NCI-H774 (cell line): ENCODE measurements around the gene EXOC3L2.
"Not testable (repeated sequence)": the region's sequence is repeated elsewhere in the genome, so short reads cannot be mapped to it uniquely, and the experiment has no call there.

Experiments used
- DNase-seq: peaks from one replicate; lab custom pipeline; 2025; lab: John Stamatoyannopoulos, UW

EXOC3L2 gene

DNA sequence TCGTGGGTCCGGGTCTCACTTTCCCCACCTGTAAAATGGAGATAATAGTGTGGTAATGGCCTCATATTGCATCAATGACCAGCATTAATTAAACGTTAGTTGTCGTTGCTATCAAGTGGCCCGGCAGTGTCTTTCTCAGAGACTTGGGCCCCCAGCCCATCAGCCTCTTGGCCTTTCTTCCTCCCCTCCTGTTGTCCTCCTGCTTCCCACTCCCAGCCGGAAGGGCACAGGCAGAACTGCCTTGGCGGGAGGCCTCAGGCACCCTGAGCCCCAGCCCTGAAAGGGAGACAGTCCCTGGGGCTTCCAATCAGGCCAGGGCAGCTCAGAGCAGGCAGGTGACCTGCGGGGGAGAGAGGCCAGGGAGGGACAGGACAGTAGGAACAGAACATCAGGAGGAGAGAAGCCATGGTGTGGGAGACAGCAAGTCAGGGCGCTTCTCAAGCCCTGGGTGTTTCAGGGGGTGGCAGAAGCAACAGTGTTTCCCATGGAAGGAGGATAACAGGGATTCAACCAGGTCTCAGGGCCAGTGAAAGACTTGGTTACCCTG lies 10.5 kb upstream of the EXOC3L2 start:
- DNase-seq, result no peak

DNA sequence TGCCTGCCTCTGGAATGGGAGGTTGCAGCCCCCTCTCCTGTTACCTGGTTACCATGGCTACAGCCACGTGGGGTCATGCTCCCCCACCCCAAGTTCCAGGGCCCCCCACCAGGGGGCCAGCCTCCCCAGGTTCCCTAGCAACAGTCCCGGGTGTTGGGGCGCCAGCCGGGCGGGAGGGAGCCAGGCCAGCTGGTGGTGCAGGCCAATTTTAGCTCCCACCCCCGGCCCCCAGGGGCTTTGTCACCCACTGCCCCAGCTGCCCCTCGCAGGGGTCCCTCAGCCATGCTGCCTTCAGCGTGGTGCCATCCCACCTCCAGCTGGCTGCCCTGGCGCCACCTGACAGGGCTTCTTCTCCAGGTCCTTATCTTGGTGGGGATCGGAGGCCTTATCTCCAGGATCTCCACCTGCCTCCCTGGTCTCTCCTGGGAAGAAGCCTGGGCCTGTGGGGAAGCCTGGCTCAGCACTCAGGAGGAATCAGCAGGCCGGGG lies 8.9 kb upstream of the EXOC3L2 start:
- no peak for DNase-seq

DNA sequence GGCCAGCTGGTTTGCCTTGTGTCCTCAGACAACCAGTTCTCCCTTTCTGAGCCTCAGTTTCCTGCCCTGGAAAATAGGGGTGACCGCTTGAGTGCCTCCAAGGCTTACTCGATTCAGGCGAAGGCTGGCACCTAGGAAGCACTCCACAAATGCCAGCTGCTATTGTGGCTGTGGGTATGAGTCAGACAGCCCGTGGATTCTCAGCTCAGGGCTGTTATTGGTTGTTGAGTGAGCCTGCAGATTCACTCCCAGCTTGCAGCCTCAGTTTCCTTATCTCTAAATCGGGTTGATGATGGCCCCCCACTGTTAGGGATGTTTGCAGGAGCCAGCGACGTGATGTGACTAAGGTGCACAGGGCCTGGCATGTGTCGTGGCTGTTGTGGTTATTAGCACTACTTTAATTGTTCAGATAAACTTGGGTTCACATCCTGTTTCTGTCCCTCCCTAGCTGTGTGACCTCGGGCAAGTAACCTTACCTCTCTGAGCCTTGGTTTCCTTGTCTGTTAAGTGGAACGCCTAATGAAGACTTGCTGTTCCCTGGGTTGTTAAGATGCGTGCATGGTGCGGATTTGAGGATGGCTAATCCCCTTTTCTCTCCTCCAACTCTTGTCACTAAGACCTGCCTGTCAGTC lies 8.3 kb upstream of the EXOC3L2 start:
- DNase-seq, result no peak

DNA sequence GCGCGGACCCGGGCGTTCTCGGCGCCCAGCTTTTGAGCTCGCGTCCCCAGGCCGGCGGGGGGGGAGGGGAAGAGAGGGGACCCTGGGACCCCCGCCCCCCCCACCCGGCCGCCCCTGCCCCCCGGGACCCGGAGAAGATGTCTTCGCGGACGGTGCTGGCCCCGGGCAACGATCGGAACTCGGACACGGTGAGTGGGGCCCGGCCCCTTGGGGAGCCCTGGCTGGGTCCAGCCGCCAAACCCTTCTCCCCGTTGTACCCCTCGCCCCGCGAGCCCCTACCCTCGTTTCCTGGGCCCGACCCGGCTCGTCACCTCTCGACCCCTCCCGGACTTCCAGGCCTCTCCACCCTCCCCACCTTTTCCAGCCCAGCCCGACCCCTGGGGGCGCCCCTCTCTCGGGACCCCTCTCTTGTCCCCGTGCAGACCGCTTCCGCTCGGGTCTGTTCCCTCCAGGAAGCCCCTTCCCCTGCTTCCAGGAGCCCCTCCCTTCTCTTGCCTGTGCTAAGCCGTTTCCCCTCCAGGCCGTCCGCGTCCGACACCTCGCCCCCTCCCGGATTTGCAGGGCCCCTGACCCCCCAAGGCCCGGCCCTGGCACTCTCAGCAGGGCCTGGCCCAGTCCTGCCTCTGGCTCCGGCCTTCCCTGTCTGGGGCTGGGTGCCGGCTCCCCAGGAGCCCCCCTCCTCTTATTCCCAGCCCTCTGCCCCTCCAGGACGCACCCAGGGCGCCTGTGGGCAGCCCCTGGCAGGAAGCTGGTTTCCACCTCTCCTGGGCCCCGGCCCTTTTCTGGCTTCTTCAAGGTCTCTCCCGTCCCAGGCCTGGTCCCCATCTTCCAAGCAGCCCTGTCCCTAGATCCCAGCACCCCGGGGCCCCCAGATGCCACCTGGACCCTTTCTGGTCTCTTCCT lies 6.5 kb upstream of the EXOC3L2 start:
- DNase-seq, result no peak

DNA sequence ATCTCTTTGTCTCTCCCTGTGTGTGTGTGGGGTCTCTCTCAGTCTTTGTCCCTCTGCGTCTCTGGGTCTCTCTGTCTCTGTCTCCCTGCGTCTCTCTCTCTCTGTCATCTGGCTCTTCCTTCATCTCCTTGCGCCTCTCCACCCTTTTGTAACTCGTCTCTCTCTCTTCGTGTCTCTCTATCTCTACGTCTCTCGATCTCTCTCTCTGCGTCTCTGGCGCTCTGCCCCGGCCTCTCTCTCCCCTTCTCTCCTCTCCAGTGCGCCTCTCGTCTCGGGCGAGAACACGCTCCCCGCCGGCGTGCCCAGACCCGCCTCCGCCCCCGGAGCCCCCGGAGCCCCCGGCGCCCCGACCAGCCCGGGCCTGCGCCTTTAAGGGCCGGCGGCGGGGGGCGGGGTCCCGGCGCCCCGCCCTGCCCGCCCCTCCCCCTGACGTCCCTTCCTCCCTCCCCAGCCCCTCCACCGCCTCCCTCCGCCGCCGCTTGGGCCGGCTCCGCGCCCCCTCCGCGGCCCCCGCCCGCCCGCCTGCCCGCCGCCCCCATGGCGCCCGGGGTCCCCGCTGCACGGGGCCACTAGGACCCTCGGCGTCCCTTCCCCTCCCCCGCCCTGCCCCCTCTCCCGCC lies 5.7 kb upstream of the EXOC3L2 start, which contains the start of gene MARK4:
MARK4 (plus strand) TSS at position 440 of the 620 bp plus-strand sequence. CDS start 318 bp downstream, outside the sequence.
- peak; percentile 52 for DNase-seq

DNA sequence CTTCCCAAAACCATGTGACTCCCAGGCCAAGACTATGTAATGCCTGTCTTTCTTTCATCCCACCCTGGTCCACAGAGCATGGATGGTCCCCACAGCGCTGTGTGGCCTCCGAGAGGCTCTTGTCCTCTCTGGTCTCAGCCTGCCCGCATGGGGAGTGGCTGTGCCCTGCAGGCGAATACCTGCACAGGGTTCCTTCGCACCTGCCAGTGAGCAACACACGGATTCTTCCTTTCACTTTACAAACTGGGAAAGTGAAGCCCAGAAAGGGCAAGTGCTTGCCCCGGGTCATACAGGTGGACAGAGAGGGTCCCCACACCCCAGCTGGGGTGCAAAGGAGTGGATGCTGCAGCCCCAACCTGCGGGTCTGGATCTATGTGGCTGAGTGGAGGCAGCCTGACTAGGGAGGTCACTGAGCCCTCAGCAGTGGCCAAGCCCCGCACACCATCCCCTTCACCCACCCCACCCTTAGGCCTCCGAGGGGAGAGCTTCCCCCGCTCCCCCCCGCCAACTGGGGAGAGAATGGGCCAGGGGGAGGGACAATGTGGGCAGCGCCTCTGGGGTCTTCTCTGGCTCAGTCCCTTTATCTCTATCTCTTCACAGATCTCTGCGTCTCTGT lies 5.1 kb upstream of the EXOC3L2 start:
- no peak for DNase-seq

DNA sequence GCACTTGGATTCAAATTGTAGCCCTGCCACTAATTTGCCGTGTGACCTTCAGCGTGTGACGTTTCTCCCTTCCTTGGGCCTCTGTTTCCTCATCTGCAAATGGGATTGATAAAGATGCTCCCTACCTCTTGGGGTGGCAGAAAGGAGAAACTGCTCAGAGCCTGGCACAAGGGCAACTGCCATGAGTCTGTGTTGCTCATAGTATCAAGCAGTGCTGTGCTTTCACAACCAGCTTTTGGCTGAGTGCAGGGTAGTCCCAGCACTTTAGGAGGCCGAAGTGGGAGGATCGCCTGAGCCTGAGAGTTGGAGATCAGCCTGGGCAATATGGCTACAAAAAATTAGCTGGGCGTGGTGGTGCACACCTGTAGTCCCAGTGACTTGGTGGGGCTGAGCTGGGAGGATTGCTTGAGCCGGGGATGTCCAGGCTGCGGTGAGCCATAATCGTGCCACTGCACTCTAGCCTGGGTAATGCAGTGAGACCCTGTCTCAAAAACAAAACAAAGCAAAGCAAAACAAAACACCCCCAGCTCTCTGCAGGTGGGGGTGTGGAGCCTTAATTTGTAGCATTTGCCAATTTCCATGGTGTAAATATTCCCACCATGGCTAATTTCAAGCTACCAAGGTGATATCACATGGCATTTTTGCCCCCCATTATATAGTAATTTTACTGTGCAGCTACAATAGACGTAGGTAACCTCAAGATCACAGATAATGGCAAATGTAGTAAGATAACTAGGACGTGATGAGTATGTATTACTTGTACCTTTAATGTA lies 4.2 kb upstream of the EXOC3L2 start:
- DNase-seq, result no peak

DNA sequence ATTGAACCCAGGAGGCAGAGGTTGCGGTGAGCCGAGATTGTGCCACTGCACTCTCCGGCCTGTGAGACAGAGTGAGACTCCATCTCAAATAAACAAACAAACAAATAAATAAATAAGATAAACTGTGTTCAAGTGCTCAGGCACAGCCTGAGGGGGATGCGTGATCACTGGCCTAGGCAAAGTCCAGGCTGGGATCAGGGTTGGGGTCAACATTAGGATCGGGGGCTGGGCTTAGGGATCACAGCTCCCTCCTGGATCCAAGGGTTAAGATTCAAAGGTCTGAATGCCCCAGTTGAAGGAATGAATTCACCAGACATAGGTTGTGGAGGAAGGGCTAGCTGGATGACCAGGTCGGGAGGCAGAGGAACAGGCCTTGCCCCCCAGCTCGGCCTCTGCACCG lies 1.9 kb upstream of the EXOC3L2 start:
- DNase-seq, result no peak

DNA sequence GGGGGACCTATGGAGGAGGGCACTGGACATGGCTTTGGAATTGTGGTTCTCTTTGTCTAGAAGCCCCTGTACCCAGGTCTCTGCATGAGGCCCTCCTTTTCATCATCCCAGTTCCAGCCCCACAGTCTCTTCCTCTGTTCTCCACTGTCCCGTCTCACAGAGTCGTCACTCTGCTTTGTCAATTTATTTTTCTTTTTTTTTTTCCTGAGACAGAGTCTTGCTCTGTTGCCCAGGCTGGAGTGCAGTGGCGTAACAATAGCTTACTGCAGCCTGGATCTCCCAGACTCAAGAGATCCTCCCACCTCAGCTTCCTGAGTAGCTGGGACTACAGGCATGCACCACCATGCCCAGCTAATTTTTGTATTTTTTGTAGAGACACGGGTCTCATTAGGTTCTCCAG lies 619 bp upstream of the EXOC3L2 start:
- DNase-seq, result no peak

DNA sequence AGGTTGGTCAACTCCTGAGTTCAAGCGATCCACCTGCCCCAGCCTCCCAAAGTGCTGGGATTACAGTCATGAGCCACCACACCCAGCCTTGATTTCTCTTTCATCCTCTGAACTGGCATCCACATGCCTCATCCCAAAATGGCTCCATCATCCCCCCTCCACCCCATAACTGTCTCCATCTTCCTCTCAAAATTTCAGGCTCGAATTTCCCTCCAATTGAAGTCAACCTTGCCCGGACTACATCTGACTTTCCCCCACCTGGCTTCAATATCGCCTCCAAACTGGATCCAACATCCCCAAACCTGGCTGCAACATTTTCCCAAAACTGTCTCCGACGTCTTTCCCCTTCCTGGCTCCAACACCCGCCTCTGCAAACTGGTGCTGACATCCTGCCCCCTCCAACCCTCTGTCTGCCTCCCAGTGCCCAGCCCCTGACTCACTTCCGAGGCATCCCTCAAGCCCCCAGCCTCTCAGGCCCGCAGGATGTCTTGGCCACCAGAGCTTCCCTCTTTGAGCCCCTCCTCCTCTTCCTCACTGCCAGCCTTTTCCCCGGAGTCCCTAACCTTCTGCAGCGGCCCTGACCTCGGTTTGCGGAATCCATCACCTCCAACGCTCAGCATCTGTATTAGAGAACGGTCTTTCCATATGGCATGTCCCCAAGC lies 943 bp downstream of the EXOC3L2 start:
- no peak for DNase-seq

DNA sequence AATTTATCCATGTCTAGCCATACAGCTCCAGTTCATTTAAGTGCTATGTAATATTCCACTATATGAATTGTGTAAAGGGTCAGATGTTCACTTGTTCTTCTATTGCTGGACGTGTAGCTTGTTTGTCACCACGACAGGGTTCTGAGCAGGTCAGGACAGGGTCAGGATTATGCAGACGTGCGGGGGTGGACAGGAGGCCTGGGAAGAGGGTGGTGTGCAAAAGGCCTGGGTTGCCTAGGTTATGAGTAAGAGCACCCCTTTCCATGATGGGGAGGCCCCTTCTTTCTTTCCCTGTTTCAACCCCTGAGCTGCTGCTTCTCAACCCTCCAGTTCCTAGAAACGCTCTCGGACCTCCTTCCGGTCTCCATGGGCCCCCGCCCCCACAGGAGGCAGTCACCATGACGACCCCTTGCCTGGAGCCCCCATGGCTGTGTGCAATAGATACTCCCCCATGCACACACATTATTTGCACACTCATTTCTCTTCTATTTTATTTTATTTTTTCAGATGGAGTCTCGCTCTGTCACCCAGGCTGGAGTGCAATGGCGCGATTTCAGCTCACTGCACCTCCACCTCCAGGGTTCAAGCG lies 2.0 kb downstream of the EXOC3L2 start:
- no peak for DNase-seq

DNA sequence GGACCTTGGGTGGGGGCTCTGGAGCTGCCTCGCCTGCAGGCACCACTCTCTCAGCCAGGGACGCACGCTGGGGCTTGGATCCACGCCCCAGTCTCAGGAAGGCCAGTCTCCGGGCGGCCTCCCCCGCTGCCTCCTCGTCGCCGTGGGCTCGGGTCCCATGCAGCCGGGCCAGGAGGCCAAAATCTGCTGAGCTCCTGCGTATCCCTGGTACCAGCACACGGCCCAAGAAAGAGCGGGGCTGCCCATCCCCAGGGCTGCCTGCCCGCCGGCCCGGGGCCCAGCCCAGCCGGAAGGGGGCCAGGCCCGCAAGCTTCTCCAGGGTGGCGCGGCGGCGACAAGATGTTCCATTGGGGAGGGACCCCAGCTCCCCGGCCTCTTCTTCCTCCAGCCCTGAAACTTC lies 6.7 kb downstream of the EXOC3L2 start:
- DNase-seq, result no peak

DNA sequence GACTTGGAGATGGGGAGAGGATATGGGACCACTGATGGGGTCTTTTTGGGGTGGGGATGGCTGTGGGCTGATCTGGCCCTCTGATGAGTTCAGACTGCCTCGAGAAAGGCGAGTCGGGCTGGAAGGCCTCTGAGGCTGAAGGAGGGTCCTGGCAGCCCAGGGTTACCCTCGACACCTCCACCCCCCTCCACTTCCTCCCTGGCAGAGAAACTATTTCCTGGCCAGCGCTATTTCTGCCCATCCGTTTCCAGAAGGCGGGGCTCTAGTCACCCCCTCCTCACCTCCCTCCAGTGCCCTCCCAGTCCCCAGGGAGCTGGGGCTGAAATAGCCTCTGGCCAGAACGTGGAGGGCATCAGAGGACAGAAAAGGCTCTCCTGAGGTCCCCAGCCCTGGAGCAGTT lies 9.7 kb downstream of the EXOC3L2 start:
- DNase-seq, result no peak

DNA sequence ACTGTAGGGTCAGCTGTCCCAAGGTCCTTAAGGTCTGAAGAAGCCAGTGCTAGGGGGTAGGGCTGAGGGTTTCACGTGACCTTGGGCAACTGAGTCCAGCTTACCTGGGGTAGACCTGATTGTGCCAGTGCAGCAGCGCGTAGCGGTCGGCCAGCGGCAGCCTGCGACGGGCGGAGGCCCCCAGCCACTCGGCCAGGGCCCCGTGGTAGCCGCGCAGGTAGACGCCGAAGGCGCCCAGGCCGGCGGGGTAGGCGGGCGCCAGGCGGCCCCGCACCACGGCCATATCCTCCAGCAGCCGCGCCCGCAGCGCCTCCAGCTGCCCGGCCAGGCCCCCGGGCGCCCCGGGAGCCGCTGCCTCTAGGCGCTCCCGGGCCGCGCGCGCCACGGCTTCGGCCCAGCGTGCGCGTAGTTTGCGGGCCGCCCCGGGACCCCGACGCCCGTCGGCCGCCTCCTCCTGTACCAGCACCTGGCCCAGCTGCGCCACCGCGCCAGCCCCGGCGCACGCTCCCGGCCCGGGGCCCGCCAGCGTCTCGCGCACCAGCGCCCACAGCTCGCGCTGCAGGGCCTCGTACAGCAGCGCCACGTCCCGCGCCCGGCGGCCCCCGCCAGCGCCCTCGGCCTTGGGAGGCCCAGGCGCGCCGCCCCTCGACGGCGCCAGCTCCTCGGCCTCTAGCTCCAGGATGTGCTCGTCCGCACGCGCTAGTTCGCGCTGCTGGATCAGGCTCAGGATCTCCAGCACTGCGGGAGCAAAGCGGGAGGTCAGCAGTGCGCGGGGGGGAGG lies 10.9 kb downstream of the EXOC3L2 start:
- no peak for DNase-seq

DNA sequence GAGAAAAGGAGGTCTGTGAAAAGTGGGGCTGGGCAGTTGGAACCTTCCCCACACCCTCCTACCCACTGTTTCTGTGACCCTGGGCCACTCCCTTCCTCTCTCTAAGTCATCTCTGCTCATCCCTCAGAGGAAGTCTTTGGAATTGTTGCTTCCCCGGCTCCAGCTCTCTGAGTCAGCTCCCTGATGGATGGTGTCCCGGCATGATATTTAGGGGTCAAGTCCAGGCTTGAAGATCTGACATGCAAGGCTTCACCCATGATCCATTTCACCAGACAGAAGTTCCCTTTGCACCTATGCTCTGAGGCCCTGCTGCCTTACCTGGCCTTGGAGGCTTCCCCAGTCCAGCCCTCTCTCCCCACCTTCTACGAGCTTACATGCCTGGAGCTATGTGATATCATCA lies 13.3 kb downstream of the EXOC3L2 start:
- no peak for DNase-seq

DNA sequence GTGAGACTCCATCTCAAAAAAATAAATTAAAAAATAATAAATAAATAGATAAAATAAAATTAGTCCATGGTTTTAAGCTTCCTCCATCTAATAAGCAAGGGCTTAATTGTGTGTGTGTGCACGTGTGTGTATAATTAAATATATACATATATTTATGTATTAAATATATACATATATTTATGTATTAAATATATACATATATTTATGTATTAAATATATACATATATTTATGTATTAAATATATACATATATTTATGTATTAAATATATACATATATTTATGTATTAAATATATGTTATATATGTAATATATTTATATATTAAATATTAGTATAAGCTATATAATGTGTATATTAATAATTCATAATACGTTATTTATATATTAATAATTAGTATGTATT lies 16.2 kb downstream of the EXOC3L2 start:
- DNase-seq, result not testable (repeated sequence)

DNA sequence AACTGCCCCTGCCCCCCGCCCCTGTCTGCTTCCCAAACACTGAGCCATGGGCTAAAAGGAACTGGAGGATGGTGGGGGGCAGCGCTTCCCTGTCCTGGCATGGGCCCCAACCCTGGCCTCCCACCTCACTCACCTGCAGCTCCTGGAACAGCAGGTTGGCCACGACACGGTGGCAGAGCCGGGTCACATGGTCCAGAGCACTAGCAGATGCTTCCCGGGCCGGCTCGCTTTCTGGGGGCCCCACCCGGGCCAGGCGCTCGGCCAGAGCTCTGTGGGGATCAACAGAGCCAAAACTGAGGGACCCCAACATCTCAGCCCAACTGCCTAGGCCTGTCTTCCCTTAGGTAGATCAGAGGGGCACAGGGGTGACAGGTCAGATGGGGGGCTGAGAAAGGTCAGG lies 20.6 kb downstream of the EXOC3L2 start:
- no peak for DNase-seq

DNA sequence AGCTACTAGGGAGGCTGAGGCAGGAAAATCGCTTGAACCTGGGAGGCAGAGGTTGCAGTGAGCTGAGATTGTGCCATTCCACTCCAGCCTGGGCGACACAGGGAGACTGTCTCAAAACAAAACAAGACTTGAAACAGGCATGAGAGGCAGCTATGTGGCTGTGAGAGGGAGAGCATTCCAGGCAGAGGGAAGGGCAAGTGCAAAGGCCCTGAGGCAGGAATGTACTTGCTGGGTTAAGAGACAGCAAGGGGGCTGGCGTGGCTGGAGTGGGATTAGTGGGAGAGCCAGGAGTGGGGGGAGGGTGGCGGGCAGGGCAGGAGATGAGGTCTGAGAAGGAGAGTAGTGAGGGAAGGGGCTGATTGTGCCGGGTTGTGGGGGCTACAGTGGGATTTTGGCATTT lies 21.3 kb downstream of the EXOC3L2 start:
- DNase-seq, result no peak

DNA sequence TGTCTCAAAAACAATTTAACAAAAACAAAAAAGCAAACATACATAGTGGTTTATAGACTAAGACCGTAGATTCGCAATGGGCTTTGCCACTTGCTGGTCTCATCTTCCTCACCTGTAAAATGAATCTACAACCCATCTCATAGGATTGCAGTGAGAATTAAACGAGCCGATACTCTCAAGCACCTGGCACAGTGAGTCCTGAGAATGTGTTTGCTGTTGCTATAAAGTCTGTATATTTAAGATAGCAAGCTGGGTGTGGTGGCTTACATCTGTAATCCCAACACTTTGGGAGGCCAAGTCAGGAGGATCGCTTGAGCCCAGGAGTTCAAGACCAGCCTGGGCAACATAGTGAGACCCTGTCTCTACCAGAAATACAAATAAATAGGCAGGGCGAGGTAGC lies 22.5 kb downstream of the EXOC3L2 start:
- no peak for DNase-seq
